Measurements from ENCODE around the gene CDH23.

The CDH23 gene

DNA sequence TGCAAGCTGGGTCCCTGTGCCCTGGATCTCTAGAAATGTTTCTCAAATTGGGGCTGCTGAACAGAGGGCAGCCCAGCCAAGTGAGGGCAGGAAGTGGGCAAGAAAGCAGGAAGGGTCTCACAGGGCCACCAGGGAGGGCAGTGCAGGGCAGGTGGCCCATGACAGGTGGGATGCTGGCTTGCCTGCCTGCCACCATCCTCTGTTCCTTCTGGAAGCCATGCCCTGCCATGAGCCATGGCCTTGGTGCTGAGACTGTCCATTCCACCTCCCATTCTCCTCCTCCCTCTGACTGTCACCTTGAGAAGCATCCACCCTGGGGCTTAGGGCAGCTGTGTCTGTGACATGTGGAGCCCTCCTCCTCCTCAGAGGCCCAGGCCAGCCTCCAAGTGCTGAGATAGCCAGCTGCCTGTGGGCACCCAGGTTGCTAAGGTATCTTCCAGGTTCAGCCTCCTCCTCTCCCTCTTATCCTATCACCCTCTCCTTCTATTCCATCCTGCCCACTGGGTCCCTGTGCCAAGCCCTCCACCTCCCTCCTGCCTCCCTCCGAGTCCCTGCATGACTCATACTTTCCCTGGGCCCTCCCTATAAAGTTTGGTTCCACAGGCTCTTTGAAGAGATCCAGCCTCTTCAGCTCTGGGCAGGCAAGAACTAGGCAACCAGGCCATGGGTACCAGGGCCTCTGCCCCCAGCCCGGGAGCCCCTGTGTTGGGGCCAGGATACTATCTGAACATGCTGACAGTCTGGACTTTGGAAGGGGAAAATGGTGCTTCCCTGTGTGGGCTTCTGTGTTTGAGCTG, 375.3 kb downstream of the CDH23 start:
- in situ Hi-C loops (cut with HindIII; ENCODE audit: low sequenced_read_pairs), result no loop called here
- H3K4me3 ChIP-seq (ENCODE audit: low read depth, low read length), result no peak overlapping the region
- DNase-seq (ENCODE audit: low read depth, low spot score), result peak; percentile 64
- TF ChIP-seq, protein P1, sequence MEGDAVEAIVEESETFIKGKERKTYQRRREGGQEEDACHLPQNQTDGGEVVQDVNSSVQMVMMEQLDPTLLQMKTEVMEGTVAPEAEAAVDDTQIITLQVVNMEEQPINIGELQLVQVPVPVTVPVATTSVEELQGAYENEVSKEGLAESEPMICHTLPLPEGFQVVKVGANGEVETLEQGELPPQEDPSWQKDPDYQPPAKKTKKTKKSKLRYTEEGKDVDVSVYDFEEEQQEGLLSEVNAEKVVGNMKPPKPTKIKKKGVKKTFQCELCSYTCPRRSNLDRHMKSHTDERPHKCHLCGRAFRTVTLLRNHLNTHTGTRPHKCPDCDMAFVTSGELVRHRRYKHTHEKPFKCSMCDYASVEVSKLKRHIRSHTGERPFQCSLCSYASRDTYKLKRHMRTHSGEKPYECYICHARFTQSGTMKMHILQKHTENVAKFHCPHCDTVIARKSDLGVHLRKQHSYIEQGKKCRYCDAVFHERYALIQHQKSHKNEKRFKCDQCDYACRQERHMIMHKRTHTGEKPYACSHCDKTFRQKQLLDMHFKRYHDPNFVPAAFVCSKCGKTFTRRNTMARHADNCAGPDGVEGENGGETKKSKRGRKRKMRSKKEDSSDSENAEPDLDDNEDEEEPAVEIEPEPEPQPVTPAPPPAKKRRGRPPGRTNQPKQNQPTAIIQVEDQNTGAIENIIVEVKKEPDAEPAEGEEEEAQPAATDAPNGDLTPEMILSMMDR (IDR thresholded peaks at IDR 0.05; ENCODE audit: low read depth, low read length), result no peak

DNA sequence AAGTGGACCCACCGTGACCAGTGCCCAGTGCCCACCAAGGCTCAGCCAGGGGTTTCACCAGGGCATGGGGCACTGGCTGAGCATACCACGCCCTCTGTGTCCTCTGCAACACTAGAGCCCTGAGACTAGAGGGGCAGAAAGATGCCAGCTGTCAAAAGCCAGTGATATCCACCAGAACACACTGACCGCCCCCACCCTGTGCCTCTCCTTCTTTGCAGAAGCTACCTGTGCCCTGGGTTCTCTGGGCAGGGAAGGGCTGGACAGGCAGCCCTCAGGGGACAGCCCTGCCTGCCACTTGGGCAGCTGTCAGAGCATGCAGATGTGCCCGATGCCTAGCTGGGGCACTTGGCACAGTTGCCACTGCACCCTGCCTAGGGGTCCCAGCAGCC, 376.1 kb downstream of the CDH23 start:
- TF ChIP-seq, protein P1 (IDR thresholded peaks at IDR 0.05; ENCODE audit: low read depth, low read length), result no peak
- in situ Hi-C loops (cut with HindIII; ENCODE audit: low sequenced_read_pairs), result no loop called here
- peak overlapping the region; percentile 38 for H3K4me3 ChIP-seq (ENCODE audit: low read depth, low read length)
- DNase-seq (ENCODE audit: low read depth, low spot score), result no peak

DNA sequence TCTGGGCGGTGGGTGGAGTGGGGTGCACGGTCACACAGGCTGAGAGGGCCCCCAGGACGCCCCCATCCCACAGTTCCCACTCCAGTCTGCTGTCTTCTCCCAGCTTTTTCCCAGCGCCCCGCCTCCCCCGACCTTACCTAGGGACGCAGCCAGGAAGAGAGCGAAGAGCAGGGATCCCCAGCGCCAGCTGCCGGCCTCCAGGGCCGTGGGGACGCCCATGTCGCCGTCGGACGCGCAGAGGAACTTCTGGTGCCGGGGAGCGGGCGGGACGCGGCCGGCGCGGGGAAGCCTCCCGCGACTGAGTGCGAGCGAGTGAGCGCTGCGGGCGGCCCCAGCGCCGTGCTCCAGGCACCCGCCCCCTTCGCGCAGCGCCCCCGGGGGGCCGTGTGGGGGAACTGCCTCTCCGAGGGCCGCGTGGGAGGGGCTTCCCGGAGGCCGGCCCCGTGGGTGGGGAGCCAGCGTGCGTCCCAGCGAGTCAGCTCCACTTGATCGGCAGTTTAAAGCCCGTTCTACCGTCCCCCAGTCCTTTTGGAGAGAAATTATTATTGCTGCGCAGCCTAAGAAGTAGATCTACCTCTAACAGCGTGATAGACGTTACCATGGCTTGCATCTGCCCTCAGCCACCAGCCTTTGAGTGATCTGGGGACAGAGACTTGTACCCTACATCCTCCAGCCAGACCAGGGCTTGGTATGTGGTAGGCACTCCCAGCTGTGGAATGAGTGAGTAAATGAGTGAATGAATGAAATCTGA, 376.7 kb downstream of the CDH23 start, which contains the start of gene VSIR:
Gene VSIR, minus strand, starts transcription at position 300 of the 751 bp plus-strand sequence. Its CDS starts 81 bp downstream, at position 219.
- peak; percentile 60 for DNase-seq (ENCODE audit: low read depth, low spot score)
- in situ Hi-C loops (cut with HindIII; ENCODE audit: low sequenced_read_pairs), result no loop called here
- H3K4me3 ChIP-seq (ENCODE audit: low read depth, low read length), result peak within 1 kb of the TSS; percentile 38
- TF ChIP-seq, protein P1 (IDR thresholded peaks at IDR 0.05; ENCODE audit: low read depth, low read length), result peak; percentile 65

DNA sequence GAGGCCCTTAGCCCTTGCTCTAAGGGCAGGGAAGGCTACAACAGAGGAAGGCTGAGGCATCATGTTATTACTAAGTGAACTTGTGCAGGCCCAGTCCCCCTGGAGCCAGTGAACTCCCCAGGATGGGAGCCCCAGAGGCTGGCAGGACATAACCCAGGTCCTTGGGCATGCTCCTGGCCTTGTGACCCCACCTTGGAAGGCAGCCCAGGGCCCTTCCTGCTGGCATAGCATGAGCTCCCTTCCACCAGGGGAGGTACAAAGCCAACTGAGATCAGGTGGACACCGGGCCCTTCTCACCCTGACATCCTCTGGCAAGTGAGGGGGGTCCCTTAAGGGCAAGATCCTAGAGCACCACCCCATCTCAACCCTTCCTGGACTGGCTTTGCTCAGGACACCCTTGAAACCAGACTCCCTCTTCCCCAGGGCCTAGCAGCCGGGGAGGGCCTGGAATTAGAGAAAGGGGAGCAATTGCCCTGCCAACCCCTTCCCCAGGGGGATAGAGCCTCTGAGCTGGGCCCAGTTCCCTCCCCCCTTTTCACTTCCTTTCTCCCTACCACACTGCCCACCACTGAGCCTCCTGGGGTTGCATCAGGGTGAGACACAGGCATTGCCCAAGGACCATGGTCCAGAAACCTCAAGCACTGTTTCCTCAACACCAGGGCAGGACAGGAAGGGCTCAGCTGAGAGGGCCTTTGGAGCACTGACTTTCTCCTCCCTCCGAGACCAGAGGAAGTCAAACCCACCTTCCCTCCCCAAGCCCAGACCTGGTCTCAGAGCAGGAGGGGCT, 378.4 kb downstream of the CDH23 start:
- no peak for DNase-seq (ENCODE audit: low read depth, low spot score)
- in situ Hi-C loops (cut with HindIII; ENCODE audit: low sequenced_read_pairs), result no loop called here
- H3K4me3 ChIP-seq (ENCODE audit: low read depth, low read length), result no peak overlapping the region
- TF ChIP-seq, protein P1 (IDR thresholded peaks at IDR 0.05; ENCODE audit: low read depth, low read length), result no peak

DNA sequence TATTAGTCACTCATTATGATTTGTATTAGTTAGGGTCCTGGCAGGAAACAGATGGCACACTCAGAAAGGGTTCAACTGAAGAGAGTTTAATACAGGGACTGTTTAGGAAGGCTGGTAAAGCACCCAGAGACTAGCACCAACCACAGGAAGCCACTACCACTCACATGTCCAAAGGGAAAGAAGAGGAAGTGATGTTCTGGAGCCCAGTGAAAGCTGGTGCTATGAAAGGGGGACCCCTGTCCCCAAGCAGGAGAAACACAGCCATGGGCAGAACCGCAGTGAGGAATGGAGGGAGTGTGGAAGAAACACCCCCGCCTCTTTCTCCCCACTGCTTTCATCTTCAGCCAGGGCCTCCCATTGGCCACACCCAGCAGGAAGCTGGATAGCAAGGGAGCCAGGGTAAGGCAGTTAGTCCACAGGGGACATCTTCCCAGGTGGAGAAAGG, 379.8 kb downstream of the CDH23 start:
- no peak overlapping the region for H3K4me3 ChIP-seq (ENCODE audit: low read depth, low read length)
- no peak for DNase-seq (ENCODE audit: low read depth, low spot score)
- in situ Hi-C loops (cut with HindIII; ENCODE audit: low sequenced_read_pairs), result no loop called here
- TF ChIP-seq, protein P1 (IDR thresholded peaks at IDR 0.05; ENCODE audit: low read depth, low read length), result no peak

Data from astrocyte of the spinal cord (primary cell).